Activated naive CD4-positive, alpha-beta T cell treated with anti-CD3 and anti-CD28 coated beads, Interleukin-2, amount 50 U/mL, for 16 hours (primary cell): Measurements from ENCODE around the gene ELF1.
A peak's percentile ranks its signal among the peaks of the same experiment; 100 is the strongest.

Source experiments
- DNase-seq: peaks from one replicate; pipeline ENCODE4 v3.0.0-alpha.2; 2020

ELF1 gene

DNA sequence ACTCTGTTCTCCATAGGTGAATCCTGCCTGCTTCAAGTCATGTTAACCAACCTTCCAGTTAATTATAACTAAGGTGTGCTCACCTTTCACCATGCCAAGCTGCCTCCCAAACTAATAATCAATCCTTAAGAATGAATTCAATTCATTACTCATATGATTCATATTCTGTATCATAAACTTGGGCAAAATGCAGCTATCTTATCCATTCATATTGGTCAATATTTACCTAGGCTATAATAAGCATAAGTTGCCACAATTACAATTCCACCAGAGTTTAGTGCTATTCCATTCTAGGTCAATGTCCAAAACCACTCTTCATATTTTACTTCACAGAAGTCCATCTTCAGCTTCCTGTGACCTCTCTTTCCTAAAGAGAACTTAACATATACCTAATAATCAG is 13.4 kb downstream of the ELF1 start:
- DNase-seq, result no peak

DNA sequence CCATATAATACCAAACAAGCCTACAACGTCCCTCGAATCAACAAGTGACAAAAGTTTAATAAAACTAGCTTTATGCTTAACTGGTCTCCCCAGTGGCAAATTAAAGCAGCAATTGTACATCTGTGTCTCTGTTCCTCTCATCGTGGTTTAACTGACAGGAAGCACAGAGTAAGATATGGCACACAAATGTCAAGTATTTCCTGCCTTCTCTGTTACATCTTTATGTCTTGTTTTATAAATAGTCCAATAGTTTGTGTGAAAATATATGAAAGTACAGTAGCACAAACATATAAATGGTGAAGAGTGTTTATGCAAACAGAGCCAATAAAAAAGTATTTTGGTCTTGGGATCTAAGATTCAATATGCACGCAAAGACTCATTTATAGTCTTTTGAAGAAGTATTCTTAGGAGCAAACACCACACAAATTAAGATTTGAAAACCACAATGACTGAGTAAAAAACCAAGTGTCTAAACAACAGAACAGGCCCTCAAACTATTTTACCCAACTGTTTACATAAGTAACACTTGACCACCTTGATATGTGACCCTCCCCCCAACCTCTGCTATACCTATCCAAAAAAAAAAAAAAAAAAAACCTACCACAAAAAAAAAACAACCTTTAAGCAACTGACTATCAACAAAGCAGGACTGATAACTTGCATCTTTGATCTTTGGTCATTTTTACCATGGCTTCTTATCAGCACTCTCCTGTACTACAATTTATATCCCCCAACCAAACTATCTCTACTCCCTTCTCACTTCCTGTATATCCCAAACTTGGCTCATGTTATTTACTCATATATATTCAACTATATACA is 14.0 kb downstream of the ELF1 start:
- DNase-seq, result no peak

DNA sequence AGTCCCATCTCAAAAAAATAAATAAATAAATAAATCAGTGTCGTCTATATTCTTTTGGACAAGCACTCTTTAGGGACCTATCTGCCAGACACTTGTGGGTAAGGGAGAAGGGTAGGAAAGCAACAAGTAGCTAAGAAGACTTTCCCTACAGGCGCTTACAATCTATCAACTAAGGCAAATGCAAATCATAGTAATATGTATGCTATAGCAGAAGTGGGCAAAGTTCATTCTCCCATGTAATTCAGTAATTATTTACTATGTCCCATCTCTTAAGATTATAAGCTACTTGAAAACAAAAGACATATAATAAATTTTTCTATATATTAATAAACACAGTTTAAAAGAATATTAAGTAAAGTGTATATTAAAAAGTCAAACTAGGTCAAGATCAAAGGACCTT is 16.5 kb downstream of the ELF1 start:
- DNase-seq, result no peak

DNA sequence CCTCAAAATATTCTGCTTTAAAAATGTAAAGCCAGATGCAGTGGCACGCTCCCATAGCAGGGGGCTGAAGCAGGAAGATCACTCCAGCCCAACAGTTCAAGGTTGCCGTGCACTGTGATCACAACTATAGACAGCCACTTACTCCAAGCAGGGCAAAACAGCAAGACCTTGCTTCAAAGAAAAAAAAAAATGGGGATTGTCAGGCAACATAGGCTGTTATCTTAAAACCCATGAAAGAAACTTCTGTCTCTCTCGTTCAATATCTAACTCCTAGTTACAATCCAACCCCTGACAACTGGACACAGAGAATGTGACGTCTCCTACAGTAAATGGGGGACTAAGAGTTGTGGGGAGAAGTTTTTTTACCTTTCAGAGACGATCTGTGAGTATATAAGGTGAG is 17.4 kb downstream of the ELF1 start:
- DNase-seq, result no peak

DNA sequence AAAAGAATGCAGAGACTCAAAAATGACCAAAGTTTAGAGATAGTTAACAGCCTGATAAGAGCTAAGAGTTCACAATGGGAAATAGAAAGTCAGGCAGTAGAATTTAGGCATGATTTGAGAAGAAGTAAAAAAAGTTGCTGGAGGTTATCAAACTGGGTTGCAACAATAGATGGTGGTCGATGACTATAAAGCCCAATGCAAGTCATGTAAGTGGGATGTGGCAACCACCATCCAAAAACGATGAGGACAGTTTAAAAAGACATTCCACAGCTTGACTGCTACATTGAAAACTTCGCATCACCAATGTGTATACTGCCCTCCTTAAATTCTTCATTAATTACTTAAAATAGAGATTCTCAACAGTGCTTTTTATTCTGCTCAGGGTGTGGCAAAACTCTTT is 19.7 kb downstream of the ELF1 start:
- no peak for DNase-seq

DNA sequence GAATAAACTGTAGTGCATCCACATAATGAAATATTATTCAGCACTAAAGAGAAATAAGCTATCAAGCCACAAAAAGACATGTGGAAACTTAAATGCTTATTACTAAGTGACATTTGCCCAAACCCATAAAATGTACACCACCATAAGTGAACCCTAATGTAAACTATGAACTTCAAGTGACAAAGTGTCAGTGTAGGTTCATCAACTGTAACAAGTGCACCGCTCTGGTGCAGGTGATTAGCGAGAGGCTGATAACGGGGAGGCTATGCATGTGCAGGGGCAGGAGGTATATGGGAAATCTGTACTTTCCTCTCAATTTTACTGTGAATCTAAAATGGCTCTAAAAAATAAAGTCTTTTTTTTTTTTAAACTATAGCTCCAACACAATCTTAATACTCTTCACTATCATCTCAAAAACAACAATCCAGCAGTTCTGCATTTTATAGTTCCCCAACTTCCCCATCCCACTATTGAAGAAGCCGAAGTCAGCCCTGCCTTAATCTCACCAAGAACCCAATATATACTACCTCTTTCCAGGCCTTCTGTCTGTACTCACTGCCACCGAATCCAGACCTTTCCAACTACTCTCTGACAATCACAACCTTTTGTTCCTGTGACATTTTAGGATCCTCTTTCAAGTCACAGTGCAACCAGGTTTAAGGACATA is 22.6 kb downstream of the ELF1 start:
- DNase-seq, result no peak

DNA sequence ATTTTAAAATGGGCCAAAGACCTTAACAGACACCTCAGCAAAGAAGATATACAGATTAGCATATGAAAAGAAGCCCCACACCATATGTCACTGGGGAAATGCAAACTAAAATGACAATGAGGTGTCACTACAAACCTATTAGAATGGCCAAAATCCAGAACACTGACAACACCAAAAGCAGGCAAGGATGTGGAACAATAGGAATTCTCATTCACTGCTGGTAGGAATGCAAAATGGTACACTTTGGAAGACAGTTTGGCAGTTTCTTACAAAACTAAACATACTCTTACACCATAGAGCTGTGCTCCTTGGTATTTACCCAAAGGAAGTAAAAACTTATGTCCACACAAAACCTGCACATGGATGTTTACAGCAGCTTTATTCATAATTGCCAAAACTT is 23.1 kb downstream of the ELF1 start:
- DNase-seq, result no peak

DNA sequence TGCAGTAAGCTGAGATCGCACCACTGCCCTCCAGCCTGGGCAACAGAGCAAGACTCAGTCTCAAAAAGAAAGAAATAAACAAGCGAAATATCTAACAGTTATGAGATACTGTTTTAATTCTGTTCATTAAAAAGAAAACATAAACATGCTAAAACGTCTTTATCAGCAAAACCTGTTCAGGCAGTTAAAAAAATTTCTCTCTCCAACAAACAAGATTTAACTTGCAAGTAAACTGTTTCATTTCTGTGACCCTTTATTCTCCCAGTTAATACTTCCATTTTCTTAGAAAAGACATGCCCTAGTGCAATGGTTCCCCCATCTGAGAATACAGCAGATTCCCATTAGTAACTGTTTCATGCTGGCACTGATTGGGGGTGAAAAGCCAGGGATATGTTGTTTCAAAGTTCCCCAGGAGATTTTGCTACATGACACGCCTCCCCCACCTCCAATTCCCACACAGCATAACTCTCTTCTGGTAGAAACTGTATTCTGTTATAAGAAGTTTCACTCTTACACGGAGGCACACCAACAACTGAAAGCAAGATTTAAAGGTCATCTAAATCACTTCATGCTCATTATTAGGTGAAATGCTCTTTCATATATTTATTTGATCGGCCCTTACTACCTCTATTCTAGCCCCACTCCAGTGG is 24.4 kb downstream of the ELF1 start:
- no peak for DNase-seq

DNA sequence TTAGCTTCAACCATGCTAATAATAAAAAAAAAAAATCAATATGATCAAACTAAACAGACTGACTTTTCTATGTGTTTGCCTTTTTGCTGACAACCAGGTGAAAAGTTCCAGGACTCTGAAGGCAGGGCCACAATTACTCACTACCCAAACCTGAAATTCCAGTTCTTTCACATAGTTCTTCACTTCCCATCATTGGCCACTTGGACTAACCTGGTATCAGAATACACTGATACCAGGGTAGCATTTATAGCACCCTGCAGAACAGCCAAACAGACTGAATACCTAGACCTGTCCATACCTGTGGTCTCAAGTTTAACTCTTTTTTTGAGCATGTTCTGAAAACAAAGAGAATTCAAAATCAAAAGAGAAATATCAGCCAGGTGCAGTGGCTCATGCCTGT is 25.1 kb downstream of the ELF1 start:
- no peak for DNase-seq

DNA sequence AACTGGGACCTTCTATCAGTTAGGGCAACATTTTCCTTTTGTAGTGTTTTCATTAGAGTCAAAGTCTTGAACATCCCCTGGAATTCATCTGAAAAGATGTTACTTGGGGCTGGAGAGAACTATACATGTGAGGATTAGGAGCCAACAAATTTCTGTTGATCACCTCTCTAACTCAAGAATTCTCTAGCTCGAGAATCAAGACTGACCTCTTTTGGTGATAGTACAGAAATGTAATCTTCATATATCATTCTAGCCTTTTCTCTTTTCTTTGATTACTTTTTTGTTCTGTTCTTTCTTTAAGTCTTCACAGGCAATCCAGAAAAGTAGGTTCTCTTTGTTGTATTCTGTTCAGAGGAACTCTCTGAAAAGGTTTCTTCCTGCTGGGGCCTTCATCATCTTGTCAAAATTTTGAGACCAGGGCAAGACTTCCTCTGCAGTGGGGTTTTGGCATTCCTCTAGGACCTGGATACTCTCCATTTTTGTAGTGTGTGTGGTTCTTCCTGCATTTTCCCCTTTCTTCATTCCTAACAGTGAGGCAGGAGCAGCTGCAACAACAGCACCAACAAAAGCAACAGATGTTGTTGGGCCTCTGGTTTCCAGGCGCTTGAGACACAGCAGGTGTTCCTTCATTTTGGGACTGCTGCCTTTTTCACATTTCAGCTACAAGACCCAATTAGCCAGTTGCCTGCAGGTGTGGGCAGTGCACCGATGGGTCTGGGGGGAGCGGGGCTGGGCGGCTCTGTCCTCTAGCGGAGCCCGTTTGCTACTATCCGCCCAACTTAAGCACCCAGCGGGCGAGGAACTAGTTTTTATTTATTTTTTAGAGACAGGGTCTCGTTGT is 26.2 kb downstream of the ELF1 start:
- DNase-seq, result no peak

DNA sequence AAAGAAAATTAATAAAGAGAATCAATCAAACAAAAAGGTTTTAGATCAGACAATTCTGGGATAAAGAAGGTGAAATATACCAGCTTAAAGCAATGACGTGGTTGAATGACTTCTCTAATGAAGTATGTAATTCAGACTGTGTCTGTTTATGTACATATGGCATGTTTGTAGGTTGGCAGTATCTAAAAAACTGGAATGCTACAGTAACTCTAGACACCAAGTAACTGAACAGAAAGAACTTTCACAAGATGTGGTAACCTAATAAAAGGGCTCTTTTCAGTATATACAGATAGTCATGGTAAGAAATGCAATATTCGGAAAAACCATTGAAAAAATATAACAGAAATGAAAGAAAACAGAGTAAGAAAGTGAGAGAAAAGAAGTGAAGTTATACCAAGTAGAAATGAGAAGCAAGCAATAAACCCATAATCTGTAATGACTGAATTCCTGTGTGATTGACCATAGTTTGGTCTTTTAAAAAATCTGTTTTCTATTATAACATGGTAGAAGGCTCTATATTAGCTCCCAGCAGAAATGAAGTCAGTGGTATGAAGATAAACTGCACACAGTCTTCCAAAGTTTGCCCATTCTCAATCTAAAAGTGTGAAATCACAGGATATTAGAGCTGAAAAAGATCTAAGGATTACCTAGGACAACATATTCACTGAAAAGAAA is 31.4 kb downstream of the ELF1 start:
- no peak for DNase-seq

DNA sequence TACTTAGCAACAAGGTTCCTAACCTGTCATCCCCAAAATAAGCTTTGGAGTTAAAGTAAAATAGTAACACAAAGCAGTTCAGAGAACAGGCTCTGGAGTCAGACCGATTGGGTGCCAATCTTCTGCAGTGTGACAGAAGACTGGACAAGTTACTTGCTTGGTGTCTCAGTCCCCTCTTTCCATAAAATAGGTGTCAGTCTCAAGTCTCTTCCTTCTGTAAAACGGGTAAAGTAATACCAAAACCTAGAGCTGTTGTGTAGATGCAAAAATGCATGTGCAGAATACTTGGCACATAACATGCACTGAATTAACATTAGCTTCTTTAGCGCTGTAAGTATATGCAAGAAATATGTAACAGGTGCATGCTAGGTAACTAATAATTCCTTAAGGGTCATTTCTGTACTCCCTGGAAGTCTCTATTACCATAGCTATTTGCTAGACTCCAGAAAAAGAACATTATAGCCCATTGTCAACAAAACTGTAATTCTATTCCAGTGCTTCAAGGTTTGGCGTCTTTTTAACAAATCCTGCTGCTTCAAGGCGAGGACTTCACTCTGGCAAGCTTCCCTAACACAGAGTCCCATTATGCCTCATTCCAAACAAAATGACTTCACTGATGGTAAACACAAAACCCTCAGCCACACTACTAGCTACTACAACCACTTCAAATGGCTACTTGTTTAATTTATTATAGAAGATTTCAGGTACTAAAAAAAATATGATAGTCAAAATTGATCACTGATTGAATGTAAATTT is 32.8 kb downstream of the ELF1 start:
- DNase-seq, result no peak

DNA sequence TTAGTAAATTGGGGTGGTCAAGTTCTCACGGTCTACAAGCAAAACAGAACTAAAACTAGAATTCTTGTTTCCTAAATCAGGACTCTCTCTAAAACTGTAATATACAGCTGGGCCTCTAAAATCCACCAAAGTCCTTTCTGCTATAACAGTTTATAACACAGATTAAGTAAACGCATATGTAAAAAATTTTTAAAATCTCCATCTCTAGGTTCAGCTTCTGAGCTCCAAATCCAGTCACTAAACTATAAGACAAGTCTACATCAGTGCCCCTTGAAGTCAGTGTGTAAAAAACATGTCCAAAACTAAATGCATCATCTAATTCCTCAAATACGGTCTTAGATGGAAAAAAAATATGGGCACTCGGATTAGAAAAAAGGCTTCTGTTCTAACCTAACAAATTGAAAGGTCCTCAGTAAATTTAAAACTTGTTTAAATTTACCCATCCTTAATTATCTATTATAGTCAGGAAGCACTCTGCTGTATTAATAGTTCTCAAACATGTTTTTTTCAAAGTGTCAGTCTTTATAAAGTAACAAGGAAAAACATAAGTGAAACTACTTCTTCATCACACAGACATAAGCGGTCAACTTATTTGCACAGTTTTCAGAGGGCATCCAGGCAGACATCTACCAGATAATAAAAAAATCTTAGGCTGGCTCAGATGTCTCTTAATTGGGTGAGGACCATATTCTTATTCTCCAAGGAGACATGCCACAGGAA is 33.6 kb downstream of the ELF1 start:
- DNase-seq, result no peak

DNA sequence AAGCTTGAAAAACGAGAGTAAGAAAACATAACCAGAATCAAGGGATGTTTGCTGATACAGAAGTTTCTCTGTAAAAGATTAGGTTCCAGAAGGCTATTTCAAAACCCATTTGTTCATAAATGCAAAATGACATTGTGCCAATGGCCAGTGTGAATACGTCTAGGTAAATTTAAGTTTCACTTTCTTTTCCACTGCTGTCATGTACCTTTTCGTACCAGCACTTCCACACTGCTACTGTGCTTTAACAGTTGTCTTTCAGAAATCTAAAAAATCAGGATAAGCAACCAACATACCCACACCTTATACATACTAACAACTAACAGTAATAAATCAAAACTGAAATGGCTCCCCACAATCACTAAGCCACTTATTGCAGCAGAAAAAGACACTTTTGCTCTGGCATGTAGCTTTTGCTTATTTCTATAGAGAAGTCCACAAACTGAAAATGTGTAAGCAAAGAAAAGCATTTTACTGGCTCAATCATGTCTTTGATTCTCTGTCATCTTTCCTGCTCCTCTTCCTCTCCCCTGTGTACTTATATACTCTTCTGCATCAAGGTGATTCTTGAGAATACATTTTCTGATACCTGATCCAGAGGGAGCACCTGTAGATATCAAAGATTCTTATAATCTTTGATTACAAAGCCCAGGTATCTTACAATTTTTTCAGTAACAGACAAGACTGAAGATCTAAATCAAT is 34.3 kb downstream of the ELF1 start:
- DNase-seq, result no peak

DNA sequence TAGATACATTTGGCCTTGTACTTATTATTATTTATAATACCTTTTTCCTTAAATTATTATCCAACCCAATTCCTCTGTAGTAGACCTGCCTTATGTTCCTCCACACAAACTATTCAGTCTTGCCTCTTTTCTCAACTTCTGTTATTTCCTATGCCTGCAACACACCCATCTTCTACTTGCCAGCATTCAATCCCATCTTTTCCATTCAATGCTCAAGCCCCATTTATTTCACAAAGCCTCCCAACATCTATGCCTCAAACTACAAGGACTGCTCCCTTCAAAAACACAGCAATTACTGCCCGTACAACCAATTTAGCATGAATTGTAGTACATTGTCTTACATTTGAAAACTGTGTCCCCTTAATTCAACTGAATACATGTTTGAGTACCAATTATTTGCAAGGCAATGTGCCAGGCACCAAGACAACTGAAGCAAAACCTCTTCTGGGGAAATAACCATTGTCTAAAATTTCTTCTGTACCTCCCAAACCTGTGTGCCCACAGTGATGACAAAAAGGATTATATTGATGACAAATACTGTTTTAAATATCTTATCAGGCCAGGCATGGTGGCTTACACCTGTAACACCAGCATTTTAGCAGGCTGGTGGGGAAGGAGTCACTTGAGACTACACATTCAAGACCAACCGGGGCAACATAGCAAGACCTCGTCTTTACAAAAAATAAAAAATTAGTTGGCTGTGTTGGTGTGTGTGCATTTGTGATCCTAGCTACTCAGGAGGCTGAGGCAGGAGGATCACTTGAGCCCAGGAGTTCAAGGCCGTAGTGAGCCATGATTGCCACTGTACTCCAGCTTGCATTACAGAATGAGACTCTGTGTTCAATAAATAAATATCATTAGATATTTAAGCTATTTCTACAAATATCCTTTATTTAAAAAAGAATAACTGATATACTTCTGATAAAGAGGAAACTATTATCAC is 35.1 kb downstream of the ELF1 start:
- no peak for DNase-seq

DNA sequence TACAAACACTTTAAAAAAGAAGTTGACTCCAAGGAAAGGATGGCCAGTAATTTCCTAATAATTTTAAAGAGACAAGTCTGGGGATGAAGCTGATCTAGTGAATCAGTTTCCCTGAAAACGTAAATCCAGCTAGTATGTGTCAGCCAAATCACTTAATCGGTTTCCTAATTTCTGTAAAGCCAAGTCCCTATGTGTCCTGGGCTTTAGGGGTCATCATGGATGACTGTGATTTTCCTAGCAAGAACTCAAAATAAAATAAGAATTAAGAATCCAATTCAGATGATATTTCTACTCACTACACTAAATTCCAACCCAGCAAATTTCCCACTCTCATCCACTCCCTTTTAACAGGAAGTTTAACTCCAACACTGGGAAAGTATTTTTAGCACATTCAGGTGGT is 35.9 kb downstream of the ELF1 start:
- no peak for DNase-seq

DNA sequence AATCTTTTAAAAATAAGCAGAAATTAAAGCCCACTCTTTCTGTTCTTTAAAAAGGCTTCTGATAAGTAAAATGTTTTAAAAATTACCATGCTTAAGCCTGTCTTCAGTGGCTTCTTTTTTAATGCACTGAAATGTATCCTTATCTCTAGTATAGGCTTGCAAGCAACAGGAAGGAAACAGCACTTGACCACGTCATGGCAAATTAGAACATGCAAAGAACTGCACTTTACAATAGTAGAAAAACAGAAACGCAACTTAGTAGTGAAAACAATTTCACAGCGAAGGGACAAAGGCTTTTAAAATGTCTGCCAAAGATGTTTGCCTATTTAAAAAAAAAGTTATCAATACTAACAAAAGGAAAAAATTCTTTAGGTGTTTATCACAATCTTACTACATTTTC is 36.3 kb downstream of the ELF1 start:
- peak; percentile 37 for DNase-seq

DNA sequence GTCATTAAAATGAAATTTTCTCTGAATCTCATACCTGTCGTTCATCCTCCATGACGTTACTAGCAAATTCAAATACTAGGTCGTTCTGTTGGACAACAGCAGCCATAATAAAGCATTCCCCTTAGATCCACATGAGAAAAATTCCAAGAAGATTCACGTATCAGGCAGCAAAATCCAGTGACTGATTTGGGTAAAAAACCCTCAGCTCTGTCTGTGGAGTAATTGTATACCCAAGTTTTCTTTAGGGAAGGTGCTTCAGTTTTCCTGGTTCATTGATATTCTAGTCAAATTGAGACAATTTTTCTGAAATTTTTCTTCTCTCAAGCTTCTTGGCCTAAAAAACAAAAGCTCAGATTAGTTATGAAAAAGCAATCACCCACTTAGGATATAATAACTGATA is 37.2 kb downstream of the ELF1 start:
- no peak for DNase-seq

DNA sequence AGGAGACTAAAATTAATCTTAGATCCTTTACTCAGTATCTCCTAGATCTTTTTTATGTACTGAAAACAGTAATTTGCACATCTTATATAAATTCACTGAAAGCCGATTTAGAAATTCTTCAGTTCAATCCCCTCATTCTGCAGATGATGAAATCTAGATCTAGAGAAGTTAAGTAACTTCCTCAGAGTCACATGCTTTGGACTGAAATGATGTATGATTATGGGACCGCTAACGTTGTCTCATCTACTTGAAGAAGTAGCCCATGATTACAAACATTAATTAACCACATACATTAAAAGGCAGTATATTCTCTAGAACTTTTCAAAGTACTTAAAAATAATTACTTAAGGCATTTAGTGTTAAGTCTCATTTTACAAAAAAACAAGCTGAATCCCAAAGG is 37.8 kb downstream of the ELF1 start:
- DNase-seq, result no peak
